Stimulated activated CD8-positive, alpha-beta memory T cell treated with anti-CD3 and anti-CD28 coated beads, Interleukin-7, amount 100 ng/mL, for 24 hours (primary cell): ENCODE data around the gene FAM241A.
"Not testable (repeated sequence)": the region's sequence is repeated elsewhere in the genome, so short reads cannot be mapped to it uniquely, and the experiment has no call there.

Experiments
- DNase-seq: peaks from one replicate; pipeline ENCODE4 v3.0.0-alpha.2; 2020; ENCODE audit warnings: low read depth

Gene FAM241A

GRCh38 chr4:112145326-112145789, at the start of gene FAM241A:
TSS of gene FAM241A (plus strand) at chr4:112145454. CDS start at chr4:112145581, 127 bp downstream.
- DNase-seq = peak; percentile 83

- no peak for DNase-seq
Observed at GRCh38 chr4:112098841-112099530, 46.3 kb upstream of the FAM241A start.

- DNase-seq = no peak
Observed at GRCh38 chr4:112099701-112100297, 45.5 kb upstream of the FAM241A start.

GRCh38 chr4:112102875-112103370, 42.3 kb upstream of the FAM241A start:
- DNase-seq = no peak

- no peak for DNase-seq
Observed at GRCh38 chr4:112105201-112105969, 39.9 kb upstream of the FAM241A start.

GRCh38 chr4:112109360-112110058, 35.7 kb upstream of the FAM241A start:
- no peak for DNase-seq

- DNase-seq = no peak
Observed at GRCh38 chr4:112110059-112110425, 35.2 kb upstream of the FAM241A start.

GRCh38 chr4:112111306-112111705, 33.9 kb upstream of the FAM241A start:
- DNase-seq = no peak

- DNase-seq = not testable (repeated sequence)
Observed at GRCh38 chr4:112112095-112112494, 33.2 kb upstream of the FAM241A start.

GRCh38 chr4:112112590-112113170, 32.6 kb upstream of the FAM241A start:
- DNase-seq = no peak

GRCh38 chr4:112113864-112114263, 31.4 kb upstream of the FAM241A start:
- DNase-seq = no peak

GRCh38 chr4:112114452-112114851, 30.8 kb upstream of the FAM241A start:
- no peak for DNase-seq

GRCh38 chr4:112118742-112119352, 26.4 kb upstream of the FAM241A start:
- no peak for DNase-seq

GRCh38 chr4:112119353-112119783, 25.9 kb upstream of the FAM241A start:
- no peak for DNase-seq

GRCh38 chr4:112120021-112120420, 25.2 kb upstream of the FAM241A start:
- no peak for DNase-seq

- DNase-seq = no peak
Observed at GRCh38 chr4:112125416-112125815, 19.8 kb upstream of the FAM241A start.

- DNase-seq = no peak
Observed at GRCh38 chr4:112127048-112127637, 18.1 kb upstream of the FAM241A start.

- no peak for DNase-seq
Observed at GRCh38 chr4:112127803-112128202, 17.5 kb upstream of the FAM241A start.

- DNase-seq = no peak
Observed at GRCh38 chr4:112128452-112128851, 16.8 kb upstream of the FAM241A start.

- no peak for DNase-seq
Observed at GRCh38 chr4:112130906-112131305, 14.3 kb upstream of the FAM241A start.

GRCh38 chr4:112136551-112136950, 8.7 kb upstream of the FAM241A start:
- no peak for DNase-seq
